GM18511 (cell line): ENCODE results near the gene KRT23.

Source experiments
- ATAC-seq: cut with Tn5 transposase; IDR thresholded peaks from one replicate; pipeline ENCODE4 v1.9.1; 2021; ENCODE audit warnings: mild to moderate bottlenecking, moderate library complexity; ENCODE audit not compliant: unreplicated experiment

Gene KRT23

GRCh38 chr17:40910441-40910841 is 27.0 kb downstream of the KRT23 start:
- ATAC-seq: no peak

GRCh38 chr17:40909755-40910154 is 27.7 kb downstream of the KRT23 start:
- ATAC-seq: no peak

GRCh38 chr17:40909351-40909750 is 28.1 kb downstream of the KRT23 start:
- no peak for ATAC-seq

GRCh38 chr17:40906613-40907012 is 30.8 kb downstream of the KRT23 start:
- ATAC-seq: no peak

GRCh38 chr17:40905370-40905769 is 32.1 kb downstream of the KRT23 start:
- ATAC-seq: no peak

GRCh38 chr17:40903129-40903847 is 34.2 kb downstream of the KRT23 start:
- ATAC-seq: no peak

GRCh38 chr17:40902498-40902897 is 34.9 kb downstream of the KRT23 start:
- ATAC-seq: no peak

- ATAC-seq: no peak
Measured at GRCh38 chr17:40901981-40902474, 35.4 kb downstream of the KRT23 start.

- no peak for ATAC-seq
Measured at GRCh38 chr17:40900809-40901356, 36.6 kb downstream of the KRT23 start.

- ATAC-seq: no peak
Measured at GRCh38 chr17:40896916-40897455, 40.5 kb downstream of the KRT23 start.

GRCh38 chr17:40895106-40895730 is 42.2 kb downstream of the KRT23 start:
- no peak for ATAC-seq

GRCh38 chr17:40888196-40888720 is 49.2 kb downstream of the KRT23 start:
- ATAC-seq: no peak

GRCh38 chr17:40886090-40886489 is 51.4 kb downstream of the KRT23 start:
- ATAC-seq: no peak

- no peak for ATAC-seq
Measured at GRCh38 chr17:40884708-40885512, 52.5 kb downstream of the KRT23 start, which contains the start of gene KRT20. Gene KRT20, minus strand, starts transcription at chr17:40885242. Its CDS starts 57 bp downstream, at chr17:40885185.

- no peak for ATAC-seq
Measured at GRCh38 chr17:40883626-40884334, 53.7 kb downstream of the KRT23 start.

GRCh38 chr17:40883031-40883430 is 54.4 kb downstream of the KRT23 start:
- no peak for ATAC-seq

GRCh38 chr17:40879026-40879425 is 58.4 kb downstream of the KRT23 start:
- no peak for ATAC-seq

GRCh38 chr17:40878044-40878443 is 59.4 kb downstream of the KRT23 start:
- ATAC-seq: no peak

GRCh38 chr17:40873801-40874200 is 63.6 kb downstream of the KRT23 start:
- no peak for ATAC-seq

- ATAC-seq: no peak
Measured at GRCh38 chr17:40873255-40873654, 64.2 kb downstream of the KRT23 start.
